Measurements from ENCODE around the gene RELA. TPM values are rescaled to one million over a fixed set of nuclear protein-coding genes. Genes with fewer than 3 reads are reported as not detected.
A peak's percentile ranks its signal among the peaks of the same experiment; 100 is the strongest.

Gene RELA
- total and polyA plus RNA-seq, 2 experiments from 2014 or later: 38.4 to 67.8 TPM

DNA sequence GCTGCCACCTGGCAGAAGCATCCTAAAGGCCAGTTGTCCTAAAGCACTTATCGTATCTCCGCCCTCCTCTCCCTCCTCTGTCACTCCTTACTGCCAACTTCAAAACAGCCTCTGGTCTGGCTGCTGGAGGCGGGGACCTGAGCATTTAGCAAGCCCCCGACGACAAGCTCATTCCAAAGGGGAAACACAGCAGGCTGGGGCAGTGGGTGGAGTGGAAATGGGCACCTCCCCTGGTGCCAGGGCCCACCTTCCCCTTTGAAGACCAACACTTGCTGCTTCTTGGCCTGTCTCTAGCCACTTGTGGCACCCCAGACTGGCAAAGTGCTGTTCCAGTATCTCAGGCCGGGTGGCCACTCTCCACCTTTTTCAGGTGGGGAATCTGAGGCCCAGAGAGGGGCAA is 52.3 kb downstream of the RELA start:
- no peaks in the 10 kb centered on the region for H3K9me2 ChIP-seq (ENCODE audit: insufficient read depth)
- H3K27me3 ChIP-seq (replicated peaks; ENCODE audit: insufficient read depth): no peaks in the 10 kb centered on the region
- H3K4me1 ChIP-seq (ENCODE audit: insufficient read depth): peaks cover 23% of the 10 kb centered on the region
- no peak overlapping the region for H2AFZ ChIP-seq
- H3K79me2 ChIP-seq (ENCODE audit: insufficient read depth): peaks cover 63% of the 10 kb centered on the region
- no peak for TF ChIP-seq EZH2 (IDR thresholded peaks at IDR 0.05; ENCODE audit: insufficient read depth, poor library complexity, severe bottlenecking)
- TF ChIP-seq EZH2phosphoT487 (IDR thresholded peaks at IDR 0.05; ENCODE audit: insufficient read depth, low read depth): no peak
- WGBS, 2 experiments (ENCODE audit: low coverage in 1 of 2, low lambda C conversion rate in 2 of 2, missing lambda C conversion rate in 2 of 2): 54 to 62% methylated on average over 6 of the region's 6 CpGs
- H3K36me3 ChIP-seq (ENCODE audit: low read depth): no peaks in the 10 kb centered on the region; the same call in 1 of the 2 replicates
- H3K9me3 ChIP-seq (ENCODE audit: low read depth): no peaks in the 10 kb centered on the region
- no peak for DNase-seq
- H3K27ac ChIP-seq: no peak overlapping the region
- no peak overlapping the region for H3K4me2 ChIP-seq (ENCODE audit: unreplicated experiment)
- peaks cover 5% of the 10 kb centered on the region; the same call in 1 of the 2 replicates for H3F3A ChIP-seq (ENCODE audit: insufficient read depth)
- in situ Hi-C loops (cut with MboI): no loop called here
- no peak overlapping the region for H3K4me3 ChIP-seq
- H4K20me1 ChIP-seq (ENCODE audit: insufficient read depth): no peaks in the 10 kb centered on the region; the same call in 1 of the 2 replicates
- no peak overlapping the region for H3K9ac ChIP-seq

DNA sequence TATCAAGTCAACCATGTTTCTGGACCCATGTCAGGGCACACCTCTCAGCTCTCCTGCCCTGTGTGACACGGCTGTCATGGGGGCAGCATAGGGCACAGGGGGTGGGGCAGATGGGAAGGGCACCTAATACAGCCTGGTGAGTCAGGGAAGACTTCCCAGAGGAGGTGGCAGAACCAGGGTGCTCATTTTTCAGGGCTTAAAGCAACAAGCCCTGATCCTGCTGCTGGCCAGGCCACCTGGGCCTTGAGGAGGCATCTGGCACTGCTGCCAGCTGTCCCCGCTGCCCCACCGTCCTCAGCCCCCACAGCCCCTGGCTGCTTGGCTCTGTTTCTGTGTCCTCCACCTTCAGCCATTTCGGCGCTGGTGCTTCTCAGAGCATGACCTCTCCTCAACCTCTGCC is 53.1 kb downstream of the RELA start:
- TF ChIP-seq EZH2phosphoT487 (IDR thresholded peaks at IDR 0.05; ENCODE audit: insufficient read depth, low read depth) (no peak), EZH2 (IDR thresholded peaks at IDR 0.05; ENCODE audit: insufficient read depth, poor library complexity, severe bottlenecking) (no peak)
- peaks cover 2% of the 10 kb centered on the region; the same call in 1 of the 2 replicates for H3K36me3 ChIP-seq (ENCODE audit: low read depth)
- in situ Hi-C loops (cut with MboI): no loop called here
- no peaks in the 10 kb centered on the region for H3K9me3 ChIP-seq (ENCODE audit: low read depth)
- no peak overlapping the region for H3K4me2 ChIP-seq (ENCODE audit: unreplicated experiment)
- no peak overlapping the region for H3K4me3 ChIP-seq
- H4K20me1 ChIP-seq (ENCODE audit: insufficient read depth): no peaks in the 10 kb centered on the region; the same call in 1 of the 2 replicates
- peaks cover 23% of the 10 kb centered on the region for H3K4me1 ChIP-seq (ENCODE audit: insufficient read depth)
- H2AFZ ChIP-seq: no peak overlapping the region
- H3K27me3 ChIP-seq (replicated peaks; ENCODE audit: insufficient read depth): no peaks in the 10 kb centered on the region
- no peak overlapping the region for H3K9ac ChIP-seq
- DNase-seq: no peak
- WGBS, 2 experiments (ENCODE audit: low coverage in 1 of 2, low lambda C conversion rate in 2 of 2, missing lambda C conversion rate in 2 of 2): 85 to 86% methylated on average over 5 of the region's 5 CpGs
- H3K27ac ChIP-seq: no peak overlapping the region
- peaks cover 60% of the 10 kb centered on the region for H3K79me2 ChIP-seq (ENCODE audit: insufficient read depth)
- peaks cover 5% of the 10 kb centered on the region; the same call in 1 of the 2 replicates for H3F3A ChIP-seq (ENCODE audit: insufficient read depth)
- H3K9me2 ChIP-seq (ENCODE audit: insufficient read depth): no peaks in the 10 kb centered on the region

DNA sequence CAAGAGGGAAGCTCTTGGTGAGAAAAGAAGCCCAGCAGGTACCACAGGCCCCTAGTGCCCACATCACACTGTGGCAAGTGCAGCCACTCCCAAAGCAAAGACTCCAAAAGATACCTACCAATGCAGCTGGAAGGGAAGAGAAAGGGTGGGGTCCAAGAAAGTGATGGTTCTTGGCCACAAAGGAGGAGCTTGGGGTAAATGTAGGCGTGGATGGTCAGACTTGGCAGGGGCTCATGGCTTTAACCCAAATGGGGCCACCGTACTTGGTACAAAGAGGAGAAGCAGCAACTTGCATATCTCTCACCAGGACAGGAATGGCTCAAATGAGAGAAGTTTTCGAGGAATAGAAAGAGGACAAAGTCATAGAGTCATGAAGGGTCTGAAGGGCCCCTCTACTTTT is 53.5 kb downstream of the RELA start:
- 30 to 31% methylated on average over 3 of the region's 3 CpGs for WGBS, 2 experiments (ENCODE audit: low coverage in 1 of 2, low lambda C conversion rate in 2 of 2, missing lambda C conversion rate in 2 of 2)
- Histone ChIP-seq H3K79me2 (ENCODE audit: insufficient read depth) (peaks cover 56% of the 10 kb centered on the region), H3K27me3 (replicated peaks; ENCODE audit: insufficient read depth) (no peaks in the 10 kb centered on the region), H2AFZ (no peak overlapping the region), H3K9ac (no peak overlapping the region), H3F3A (ENCODE audit: insufficient read depth) (peaks cover 5% of the 10 kb centered on the region; the same call in 1 of the 2 replicates), H3K36me3 (ENCODE audit: low read depth) (peaks cover 6% of the 10 kb centered on the region; the same call in 1 of the 2 replicates), H3K9me3 (ENCODE audit: low read depth) (no peaks in the 10 kb centered on the region), H4K20me1 (ENCODE audit: insufficient read depth) (no peaks in the 10 kb centered on the region; the same call in 1 of the 2 replicates), H3K4me3 (no peak overlapping the region), H3K27ac (no peak overlapping the region), H3K9me2 (ENCODE audit: insufficient read depth) (no peaks in the 10 kb centered on the region), H3K4me2 (ENCODE audit: unreplicated experiment) (no peak overlapping the region), H3K4me1 (ENCODE audit: insufficient read depth) (peaks cover 23% of the 10 kb centered on the region)
- in situ Hi-C loops (cut with MboI): no loop called here
- DNase-seq: peak; percentile 46
- TF ChIP-seq EZH2 (IDR thresholded peaks at IDR 0.05; ENCODE audit: insufficient read depth, poor library complexity, severe bottlenecking): no peak
- TF ChIP-seq EZH2phosphoT487 (IDR thresholded peaks at IDR 0.05; ENCODE audit: insufficient read depth, low read depth): no peak

DNA sequence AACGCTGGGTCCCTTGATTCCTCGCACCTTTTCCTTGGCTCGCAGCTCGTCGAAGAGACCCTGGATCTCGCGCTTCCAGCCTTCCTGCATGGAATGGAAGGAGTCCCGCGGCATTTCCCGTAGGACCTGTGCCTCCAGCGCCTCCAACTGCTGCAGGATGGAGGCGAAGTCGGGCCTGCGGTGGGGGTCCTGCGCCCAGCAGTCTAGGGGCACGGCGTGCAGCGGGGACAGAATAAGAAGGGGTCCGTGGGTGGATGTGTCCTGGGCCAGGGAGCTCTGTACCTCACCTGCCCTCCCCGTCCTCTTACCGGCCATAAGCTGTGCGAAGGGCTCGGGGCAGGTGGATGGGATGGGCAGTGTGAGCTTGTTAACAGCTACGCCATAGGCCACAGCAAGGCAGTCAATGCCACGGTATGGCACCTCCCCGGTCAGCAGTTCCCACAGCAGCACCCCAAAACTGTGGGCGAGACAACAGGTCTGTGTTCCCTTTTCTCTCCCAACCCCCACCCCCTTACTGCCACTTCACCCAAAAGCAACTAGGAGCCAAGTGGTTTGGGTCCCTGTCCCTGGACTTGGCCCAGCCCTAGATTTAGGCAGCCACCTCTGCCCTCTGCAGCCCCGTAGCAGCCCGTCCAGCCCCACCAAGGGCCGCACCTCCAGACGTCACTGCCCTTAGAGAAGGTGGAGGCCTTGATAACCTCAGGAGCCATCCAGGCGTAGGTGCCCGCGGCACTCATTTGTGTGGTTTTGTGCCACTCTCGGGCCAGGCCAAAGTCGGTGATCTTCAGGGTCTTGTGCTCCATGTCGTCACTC is 54.9 kb downstream of the RELA start:
- Histone ChIP-seq H3F3A (ENCODE audit: insufficient read depth) (peaks cover 5% of the 10 kb centered on the region; the same call in 1 of the 2 replicates), H4K20me1 (ENCODE audit: insufficient read depth) (no peaks in the 10 kb centered on the region; the same call in 1 of the 2 replicates), H3K4me1 (ENCODE audit: insufficient read depth) (peaks cover 22% of the 10 kb centered on the region), H3K27me3 (replicated peaks; ENCODE audit: insufficient read depth) (no peaks in the 10 kb centered on the region), H3K9me2 (ENCODE audit: insufficient read depth) (no peaks in the 10 kb centered on the region), H3K79me2 (ENCODE audit: insufficient read depth) (peaks cover 43% of the 10 kb centered on the region), H3K9ac (no peak overlapping the region), H3K4me3 (peak overlapping the region; percentile 53), H3K4me2 (ENCODE audit: unreplicated experiment) (peak overlapping the region; percentile 60), H2AFZ (no peak overlapping the region), H3K36me3 (ENCODE audit: low read depth) (peaks cover 11% of the 10 kb centered on the region; the same call in 1 of the 2 replicates), H3K9me3 (ENCODE audit: low read depth) (no peaks in the 10 kb centered on the region), H3K27ac (no peak overlapping the region)
- no peak for DNase-seq
- in situ Hi-C loops (cut with MboI): no loop called here
- TF ChIP-seq EZH2 (IDR thresholded peaks at IDR 0.05; ENCODE audit: insufficient read depth, poor library complexity, severe bottlenecking) (no peak), EZH2phosphoT487 (IDR thresholded peaks at IDR 0.05; ENCODE audit: insufficient read depth, low read depth) (no peak)
- WGBS, 2 experiments (ENCODE audit: low coverage in 1 of 2, low lambda C conversion rate in 2 of 2, missing lambda C conversion rate in 2 of 2): 65% methylated on average over 37 of the region's 37 CpGs

Data from GM23248 (cell line).